Measurements from ENCODE around the gene LSR.

LSR gene

DNA sequence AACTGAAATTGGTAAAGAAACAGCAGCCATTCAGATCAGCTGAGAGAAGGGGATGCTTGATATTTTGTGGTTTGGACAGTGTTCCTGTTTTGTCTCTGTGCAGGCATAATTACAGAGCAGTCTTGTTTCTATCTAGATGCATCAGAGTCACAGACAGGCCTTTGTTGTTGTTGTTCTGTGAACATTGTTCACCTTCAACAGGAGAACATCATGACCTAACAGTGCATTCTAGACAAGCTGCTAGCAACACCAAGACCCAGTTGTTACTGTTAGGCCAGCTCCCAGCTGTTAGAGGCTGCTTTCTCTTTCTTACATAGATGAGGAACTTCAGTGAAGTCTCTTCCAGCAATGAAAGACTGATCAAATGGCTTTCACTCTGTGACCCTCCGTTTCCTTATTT lies 8.5 kb upstream of the LSR start:
- in situ Hi-C loops (cut with HindIII; ENCODE audit: low pct_ligation_motif_present, low sequenced_read_pairs) = no loop called here
- Histone ChIP-seq H3K36me3 (replicated peaks) (no peaks in the 10 kb centered on the region), H3K27me3 (replicated peaks) (no peaks in the 10 kb centered on the region), H3K4me3 (ENCODE audit: low read depth, low read length) (no peak overlapping the region), H3K27ac (no peak overlapping the region)
- TF ChIP-seq, protein P1, sequence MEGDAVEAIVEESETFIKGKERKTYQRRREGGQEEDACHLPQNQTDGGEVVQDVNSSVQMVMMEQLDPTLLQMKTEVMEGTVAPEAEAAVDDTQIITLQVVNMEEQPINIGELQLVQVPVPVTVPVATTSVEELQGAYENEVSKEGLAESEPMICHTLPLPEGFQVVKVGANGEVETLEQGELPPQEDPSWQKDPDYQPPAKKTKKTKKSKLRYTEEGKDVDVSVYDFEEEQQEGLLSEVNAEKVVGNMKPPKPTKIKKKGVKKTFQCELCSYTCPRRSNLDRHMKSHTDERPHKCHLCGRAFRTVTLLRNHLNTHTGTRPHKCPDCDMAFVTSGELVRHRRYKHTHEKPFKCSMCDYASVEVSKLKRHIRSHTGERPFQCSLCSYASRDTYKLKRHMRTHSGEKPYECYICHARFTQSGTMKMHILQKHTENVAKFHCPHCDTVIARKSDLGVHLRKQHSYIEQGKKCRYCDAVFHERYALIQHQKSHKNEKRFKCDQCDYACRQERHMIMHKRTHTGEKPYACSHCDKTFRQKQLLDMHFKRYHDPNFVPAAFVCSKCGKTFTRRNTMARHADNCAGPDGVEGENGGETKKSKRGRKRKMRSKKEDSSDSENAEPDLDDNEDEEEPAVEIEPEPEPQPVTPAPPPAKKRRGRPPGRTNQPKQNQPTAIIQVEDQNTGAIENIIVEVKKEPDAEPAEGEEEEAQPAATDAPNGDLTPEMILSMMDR (IDR thresholded peaks at IDR 0.05; ENCODE audit: low read depth, low read length, missing control alignments) = no peak
- DNase-seq = no peak

DNA sequence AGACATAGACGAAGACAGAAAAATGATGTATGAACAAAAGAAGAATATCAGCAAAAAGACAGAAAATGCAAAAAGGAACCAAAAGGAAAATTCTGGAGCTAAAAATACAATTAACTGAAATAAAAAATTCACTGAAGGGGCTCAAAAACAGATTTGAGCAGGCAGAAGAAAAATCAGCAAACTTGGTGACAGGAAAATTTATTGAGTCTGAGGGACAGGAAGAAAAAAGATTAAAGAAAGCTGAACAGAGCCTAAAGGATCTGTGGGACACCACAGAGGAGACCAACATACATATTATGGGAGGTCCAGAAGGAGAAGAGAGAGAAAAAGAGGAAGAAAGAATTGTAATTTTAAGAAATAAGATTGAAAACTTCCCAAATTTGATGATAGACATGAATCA lies 7.4 kb upstream of the LSR start:
- Histone ChIP-seq H3K27me3 (replicated peaks) (no peaks in the 10 kb centered on the region), H3K4me3 (ENCODE audit: low read depth, low read length) (no peak overlapping the region), H3K27ac (no peak overlapping the region), H3K36me3 (replicated peaks) (no peaks in the 10 kb centered on the region)
- TF ChIP-seq, protein P1 (IDR thresholded peaks at IDR 0.05; ENCODE audit: low read depth, low read length, missing control alignments) = no peak
- in situ Hi-C loops (cut with HindIII; ENCODE audit: low pct_ligation_motif_present, low sequenced_read_pairs) = no loop called here
- DNase-seq = no peak

DNA sequence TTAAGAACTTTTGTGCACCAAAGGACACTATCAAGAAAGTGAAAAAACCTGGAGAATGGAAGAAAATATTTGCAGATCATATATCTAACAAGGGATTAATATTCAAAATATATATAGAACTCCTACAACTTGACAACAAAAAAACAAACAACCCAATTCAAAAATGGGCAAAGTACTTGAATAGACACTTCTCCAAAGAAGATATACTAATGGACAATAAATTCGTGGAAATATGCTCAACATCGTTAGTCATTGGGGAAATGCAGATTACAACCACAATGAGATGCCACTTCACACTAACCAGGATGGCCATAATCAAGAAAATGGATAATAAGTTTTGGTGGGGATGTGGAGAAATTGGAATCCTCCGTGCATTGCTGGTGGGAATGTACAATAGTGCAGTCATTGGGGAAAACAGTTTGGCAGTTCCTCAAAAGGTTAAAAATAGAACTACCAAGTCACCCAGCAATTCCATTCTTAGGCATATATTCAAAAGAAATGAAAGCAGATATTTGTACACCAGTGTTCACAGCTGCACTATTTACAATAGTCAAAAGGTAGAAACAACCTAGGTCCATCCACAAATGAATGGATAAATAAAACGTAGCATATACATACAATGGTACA lies 2.2 kb upstream of the LSR start:
- Histone ChIP-seq H3K27ac (no peak overlapping the region), H3K4me3 (ENCODE audit: low read depth, low read length) (no peak overlapping the region), H3K27me3 (replicated peaks) (peaks cover 38% of the 10 kb centered on the region), H3K36me3 (replicated peaks) (no peaks in the 10 kb centered on the region)
- TF ChIP-seq, protein P1 (IDR thresholded peaks at IDR 0.05; ENCODE audit: low read depth, low read length, missing control alignments) = no peak
- in situ Hi-C loops (cut with HindIII; ENCODE audit: low pct_ligation_motif_present, low sequenced_read_pairs) = no loop called here
- no peak for DNase-seq

DNA sequence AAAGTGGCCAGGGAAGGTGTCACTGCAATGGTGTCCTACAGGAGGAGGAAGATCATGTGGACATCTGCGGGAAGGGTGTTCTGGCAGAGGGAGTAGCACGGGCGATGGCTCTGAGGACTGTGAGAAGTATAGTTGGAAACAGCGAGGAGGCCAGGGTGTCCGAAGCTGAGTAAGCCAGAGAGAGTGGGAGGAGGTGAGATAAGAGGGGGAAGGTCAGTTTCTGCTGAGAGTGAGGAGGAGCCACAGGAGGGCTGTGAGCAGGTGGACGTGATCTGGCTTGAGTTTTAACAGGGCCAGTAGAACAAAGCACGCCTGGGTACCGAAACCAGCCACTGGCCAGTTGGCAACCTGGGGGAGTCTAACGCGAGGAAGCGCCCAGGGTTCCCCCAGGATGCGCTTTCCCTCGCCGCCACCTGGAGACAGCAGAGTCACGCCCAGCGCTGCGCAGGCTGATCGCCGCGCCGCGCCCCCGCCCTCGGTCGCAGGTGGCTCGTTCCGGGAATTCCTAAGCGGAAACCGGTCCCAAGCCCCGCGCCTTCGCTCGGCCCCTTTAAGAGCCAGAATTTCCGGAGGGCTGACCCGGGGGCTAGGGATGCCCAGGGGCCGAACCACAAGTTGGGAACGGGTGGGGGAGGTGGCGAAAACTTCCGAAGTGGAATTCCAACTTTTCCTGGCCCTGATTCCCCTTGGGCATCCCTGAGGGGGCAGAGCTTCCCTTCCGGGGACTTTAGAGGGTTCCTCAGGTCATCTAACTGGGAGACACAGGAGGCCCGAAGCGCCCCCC lies 1.1 kb upstream of the LSR start:
- H3K27ac ChIP-seq = no peak overlapping the region
- TF ChIP-seq, protein P1 (IDR thresholded peaks at IDR 0.05; ENCODE audit: low read depth, low read length, missing control alignments) = no peak

DNA sequence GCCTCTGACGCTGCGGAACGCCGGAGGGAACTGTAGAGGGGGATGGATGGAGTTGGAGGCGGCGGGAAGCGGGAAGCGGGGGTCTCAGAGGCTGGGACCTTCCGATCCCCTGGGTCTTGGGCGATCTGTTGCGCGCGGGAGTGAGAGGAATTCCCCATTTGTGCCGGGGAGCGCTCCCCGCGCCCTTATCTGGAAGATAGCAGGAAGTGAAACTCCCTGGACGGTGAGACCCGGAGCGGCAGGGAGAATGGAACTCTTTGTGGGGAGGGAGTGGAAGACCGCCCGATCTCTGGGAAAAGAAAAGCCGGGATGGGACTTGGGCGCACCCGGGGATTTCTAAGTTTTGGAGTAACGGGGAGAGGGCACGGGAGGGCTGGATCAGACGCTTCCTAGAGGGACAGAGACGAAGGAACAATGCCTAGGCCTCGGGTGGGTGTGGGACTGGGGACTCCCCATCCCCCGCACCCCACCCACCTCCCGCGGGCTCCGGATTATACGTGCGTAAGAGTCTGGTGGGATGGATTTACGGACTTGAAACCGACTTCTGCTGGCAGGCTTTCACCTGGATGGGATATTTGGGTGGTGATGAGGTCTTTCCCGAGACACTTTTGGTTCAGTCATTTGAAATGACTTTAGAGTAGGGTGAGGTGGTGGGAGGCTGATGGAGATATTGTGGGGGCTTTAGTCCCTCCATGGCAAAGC lies 495 bp downstream of the LSR start:
- Histone ChIP-seq H3K36me3 (replicated peaks) (no peaks in the 10 kb centered on the region), H3K27me3 (replicated peaks) (peaks cover 38% of the 10 kb centered on the region), H3K4me3 (ENCODE audit: low read depth, low read length) (no peak overlapping the region), H3K27ac (no peak overlapping the region)
- DNase-seq = no peak
- in situ Hi-C loops (cut with HindIII; ENCODE audit: low pct_ligation_motif_present, low sequenced_read_pairs) = no loop called here
- TF ChIP-seq, protein P1 (IDR thresholded peaks at IDR 0.05; ENCODE audit: low read depth, low read length, missing control alignments) = no peak

More for the DNA sequence above, 1.1 kb upstream of the LSR start:
- no peak overlapping the region for H3K4me3 ChIP-seq (ENCODE audit: low read depth, low read length)
- in situ Hi-C loops (cut with HindIII; ENCODE audit: low pct_ligation_motif_present, low sequenced_read_pairs) = no loop called here
- H3K27me3 ChIP-seq (replicated peaks) = peaks cover 38% of the 10 kb centered on the region
- no peaks in the 10 kb centered on the region for H3K36me3 ChIP-seq (replicated peaks)
- no peak for DNase-seq
